HG02571 (cell line): Measurements from ENCODE around the gene SEMA4C.
"Not testable (repeated sequence)": the region's sequence is repeated elsewhere in the genome, so short reads cannot be mapped to it uniquely, and the experiment has no call there.

Experiments used
- ATAC-seq: cut with Tn5 transposase; IDR thresholded peaks from one replicate; pipeline ENCODE4 v1.9.1; 2021; ENCODE audit warnings: mild to moderate bottlenecking, moderate library complexity; ENCODE audit not compliant: unreplicated experiment

The SEMA4C gene

DNA sequence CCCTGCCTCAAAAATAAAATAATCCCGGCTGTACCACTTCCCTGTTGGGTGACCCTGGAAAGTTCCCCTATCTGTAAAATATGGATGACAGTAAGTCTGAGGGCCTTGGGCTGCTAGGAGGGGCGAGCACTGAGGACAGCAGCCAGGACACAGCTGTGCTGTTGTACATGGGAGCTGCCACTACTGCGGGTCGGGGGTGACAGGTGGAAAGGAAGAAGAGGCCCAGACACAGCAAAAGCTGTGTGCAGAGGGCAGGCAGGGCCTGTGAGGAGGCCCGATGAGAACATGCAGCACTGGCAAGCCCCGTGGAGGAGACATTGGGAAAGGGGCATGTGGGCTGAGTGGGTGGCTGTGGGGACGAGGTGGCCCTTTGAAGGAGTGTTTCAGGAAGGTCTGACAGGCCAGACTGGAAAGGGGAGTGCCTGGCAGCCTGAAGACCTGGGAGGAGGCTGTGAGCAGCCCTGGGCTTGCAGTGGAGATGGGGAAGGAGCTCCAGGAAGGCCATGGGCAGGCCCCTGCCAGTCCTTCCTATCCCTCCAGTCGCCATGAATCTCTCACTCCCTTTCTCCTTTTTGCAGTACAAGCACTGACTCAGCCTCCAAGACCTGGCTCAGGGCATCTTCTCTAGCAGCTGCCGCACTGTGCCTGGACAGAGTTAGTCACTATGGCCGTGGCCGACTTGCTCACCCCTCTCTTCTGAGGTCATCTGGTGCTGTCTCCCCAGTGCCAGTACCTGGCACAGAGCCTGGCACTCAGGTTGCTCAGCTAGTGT lies 28.9 kb upstream of the SEMA4C start:
- no peak for ATAC-seq

DNA sequence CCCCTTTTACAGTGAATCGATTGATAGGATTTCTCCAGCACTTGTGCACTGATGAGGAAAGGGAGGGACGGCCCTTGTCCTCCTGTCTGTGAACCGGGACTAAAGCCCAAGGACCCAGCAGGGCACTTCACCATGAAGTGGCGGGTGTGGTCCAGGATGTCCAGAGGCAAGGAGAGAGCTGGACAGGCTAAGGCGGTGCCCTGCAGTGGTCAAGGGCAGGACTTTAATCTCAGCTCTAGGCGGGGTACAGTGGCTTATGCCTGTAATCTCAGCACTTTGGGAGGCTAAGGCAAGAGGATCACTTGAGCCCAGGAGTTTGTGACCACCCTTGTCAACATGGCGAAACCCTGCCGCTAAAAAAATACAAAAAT lies 28.2 kb upstream of the SEMA4C start:
- ATAC-seq = no peak

- ATAC-seq = no peak
These were observed 27.7 kb upstream of the SEMA4C start for GRCh38 chr2:96897491-96898134.

GRCh38 chr2:96895746-96896651 lies 26.1 kb upstream of the SEMA4C start:
- ATAC-seq = no peak

- no peak for ATAC-seq
These were observed 25.3 kb upstream of the SEMA4C start for GRCh38 chr2:96895032-96895745.

- no peak for ATAC-seq
These were observed 24.3 kb upstream of the SEMA4C start for GRCh38 chr2:96894151-96894531.

GRCh38 chr2:96893289-96894150 lies 23.6 kb upstream of the SEMA4C start:
- no peak for ATAC-seq

GRCh38 chr2:96891591-96892333 lies 21.9 kb upstream of the SEMA4C start:
- ATAC-seq = no peak

DNA sequence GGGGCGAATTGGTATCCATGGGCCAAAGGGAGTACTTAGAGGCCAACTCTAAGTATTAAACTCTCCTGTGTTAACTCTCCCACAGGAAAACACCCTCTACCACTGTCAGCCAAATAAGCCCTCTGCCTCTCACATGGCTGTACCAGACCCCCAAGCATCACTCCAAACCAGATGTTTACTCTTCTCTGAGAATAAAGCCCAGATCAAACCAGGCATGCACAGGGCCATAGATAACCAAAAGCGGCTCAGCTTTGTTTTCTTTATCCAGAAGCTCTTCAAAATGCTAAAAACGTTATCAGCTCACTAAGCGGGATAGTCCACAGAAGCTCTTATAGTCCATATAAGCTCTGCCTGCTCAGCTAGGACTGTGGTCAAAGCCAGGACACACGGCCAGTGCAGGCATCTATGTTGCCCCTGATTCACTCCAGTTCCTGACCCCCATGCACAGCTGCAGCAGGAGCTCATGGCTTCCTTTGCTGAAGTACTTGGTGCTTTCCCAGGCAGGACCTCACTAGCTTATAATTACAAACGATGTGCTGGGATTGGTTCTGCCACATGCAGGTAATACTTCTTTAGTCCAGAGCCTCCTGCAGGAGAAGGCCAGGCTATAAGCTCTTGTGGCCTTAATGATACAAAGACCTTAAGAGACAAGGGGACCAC lies 21.0 kb upstream of the SEMA4C start:
- ATAC-seq = no peak

- no peak for ATAC-seq
These were observed 20.4 kb upstream of the SEMA4C start for GRCh38 chr2:96890252-96890651.

GRCh38 chr2:96889502-96889901 lies 19.6 kb upstream of the SEMA4C start:
- not testable (repeated sequence) for ATAC-seq

GRCh38 chr2:96888072-96889011 lies 18.5 kb upstream of the SEMA4C start:
- ATAC-seq = no peak

DNA sequence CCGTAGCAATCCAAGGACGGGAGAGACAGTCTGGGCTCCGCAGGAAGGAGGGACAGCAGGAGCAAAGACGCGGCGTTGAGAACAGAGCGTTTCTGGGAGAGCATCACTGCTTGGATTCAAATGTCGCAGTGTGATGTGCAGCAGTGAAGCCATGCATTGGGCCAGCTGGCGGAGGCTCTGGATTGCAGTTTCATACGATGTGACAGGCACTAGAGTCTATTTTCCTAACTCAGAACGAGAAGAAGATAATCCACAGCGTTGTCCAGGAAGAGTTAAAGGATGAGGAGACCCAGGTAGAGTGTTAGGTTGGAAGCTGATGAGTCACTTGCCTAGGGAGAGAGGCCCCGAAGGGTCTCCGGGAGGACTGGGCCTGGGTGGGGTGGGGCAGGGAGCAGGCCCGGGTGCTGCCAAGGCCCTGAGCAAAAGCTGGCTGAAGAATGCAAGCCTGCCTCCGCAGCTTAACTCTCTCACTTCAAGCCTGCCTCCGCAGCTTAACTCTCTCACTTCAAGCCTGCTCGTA lies 17.7 kb upstream of the SEMA4C start:
- no peak for ATAC-seq

GRCh38 chr2:96885432-96886347 lies 15.8 kb upstream of the SEMA4C start:
- no peak for ATAC-seq

- ATAC-seq = no peak
These were observed 14.6 kb upstream of the SEMA4C start for GRCh38 chr2:96884299-96885094.

DNA sequence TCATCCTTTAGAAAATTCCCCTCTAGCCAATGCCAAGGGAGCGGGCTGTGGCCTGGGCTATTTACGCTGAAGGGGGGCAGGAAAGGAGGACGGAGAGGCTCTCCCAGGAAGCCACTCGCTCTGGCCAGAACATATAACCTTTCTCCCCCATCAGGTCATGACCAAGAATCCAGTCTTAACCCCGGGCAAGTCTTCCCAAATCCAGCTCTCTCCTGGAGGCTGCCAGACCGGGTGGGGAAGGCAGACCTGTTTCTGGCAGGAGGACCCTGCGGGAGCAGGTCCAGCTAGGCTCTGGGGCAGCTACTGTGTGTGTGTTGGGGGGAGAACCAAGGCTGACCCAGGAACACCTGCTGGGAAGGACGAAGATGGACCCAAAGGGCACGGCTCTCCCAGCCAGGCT lies 13.4 kb upstream of the SEMA4C start:
- ATAC-seq = no peak
